Panc1 (cell line): ENCODE results near the gene TMEM141. TPM values are rescaled to one million over a fixed set of nuclear protein-coding genes. Genes with fewer than 3 reads are reported as not detected.
"Not testable (repeated sequence)": the region's sequence is repeated elsewhere in the genome, so short reads cannot be mapped to it uniquely, and the experiment has no call there.

Source experiments
- ATAC-seq: fragments of 200-7000 bp; cut with Tn5 transposase; 2 replicates; pipeline ENCODE4 v1.9.1; 2020; ENCODE audit warnings: mild to moderate bottlenecking, moderate library complexity
- BruUV-seq: library from RNA; stranded (reverse); fragments of 400-500 nt; replicated peaks from 2 replicates; lab custom pipeline; 2021; lab: Mats Ljungman, UMichigan
- CTCF ChIA-PET: fragments of 300-600 bp; sonication (Branson Sonifier 250); formaldehyde crosslinking; loops from one replicate; lab custom pipeline; 2022; ENCODE audit warnings: antibody characterized with exemption; lab: Charles Lee
- POLR2A ChIA-PET: fragments of 300-600 bp; sonication (Branson Sonifier 250); formaldehyde crosslinking; loops from one replicate; lab custom pipeline; 2022; ENCODE audit warnings: antibody characterized with exemption; lab: Charles Lee
- DNase-seq: peaks from one replicate; pipeline ENCODE4 v3.0.0-alpha.2; 2010; ENCODE audit warnings: low read depth, low spot score
- H3K27ac ChIP-seq: 2 replicates; pipeline ENCODE4 v1.5.1; 2011; ENCODE audit warnings: mild to moderate bottlenecking, low read length, inconsistent platforms
- H3K27me3 ChIP-seq: fragments of 200-500 bp; sonication (Bioruptor generic); 2 replicates; pipeline ENCODE4 v1.6.0; 2014; ENCODE audit warnings: low read length, inconsistent platforms; ENCODE audit not compliant: control insufficient read depth, insufficient read depth
- H3K36me3 ChIP-seq: fragments of 200-500 bp; sonication (Bioruptor generic); 2 replicates; pipeline ENCODE4 v1.5.1; 2014; ENCODE audit warnings: inconsistent platforms, mild to moderate bottlenecking, low read length, moderate library complexity; ENCODE audit not compliant: control insufficient read depth, insufficient read depth
- H3K4me1 ChIP-seq: 2 replicates; pipeline ENCODE4 v1.5.1; 2011; ENCODE audit warnings: inconsistent platforms, mild to moderate bottlenecking, low read length, moderate library complexity; ENCODE audit not compliant: control insufficient read depth, insufficient read depth
- H3K4me3 ChIP-seq, 2 experiments: 2 replicates each; pipeline ENCODE4 v1.5.1; 2011 to 2012; ENCODE audit warnings: low read depth in 2 of 2, low read length in 2 of 2, mild to moderate bottlenecking in 2 of 2, inconsistent platforms in 1 of 2, moderate library complexity in 1 of 2
- H3K9me3 ChIP-seq: fragments of 200-500 bp; sonication (Bioruptor generic); 2 replicates; pipeline ENCODE4 v1.5.1; 2014; ENCODE audit warnings: low read depth, mild to moderate bottlenecking, inconsistent platforms, low read length, moderate library complexity; ENCODE audit not compliant: control insufficient read depth, insufficient read depth
- POLR2AphosphoS5 ChIP-seq: IDR thresholded peaks from 2 replicates; pipeline ENCODE4 v1.6.1; 2012; ENCODE audit warnings: mild to moderate bottlenecking, low read depth, low read length, moderate library complexity
- SIN3A ChIP-seq: IDR thresholded peaks from 2 replicates; pipeline ENCODE4 v1.6.1; 2012; ENCODE audit warnings: low read depth, mild to moderate bottlenecking, low read length, moderate library complexity, borderline replicate concordance; ENCODE audit not compliant: insufficient read depth
- TCF7L2 ChIP-seq: IDR thresholded peaks from 2 replicates; pipeline ENCODE4 v1.6.1; 2011; ENCODE audit warnings: mild to moderate bottlenecking, low read depth, low read length, inconsistent platforms
- in situ Hi-C: cut with HindIII; loops from 2 replicates; pipeline ENCODE4 v1.10.0; 2016; ENCODE audit warnings: low sequenced_read_pairs, low pct_unique_long_range_greater_than_20kb
- intact Hi-C: fragments of 100-400 bp; cut with micrococcal nuclease; formaldehyde crosslinking; loops from one replicate; pipeline ENCODE4 v1.10.0; 2022; ENCODE audit not compliant: unreplicated experiment
- total RNA-seq: library from RNA; stranded (reverse); gene quantifications from one replicate; pipeline ENCODE4 v1.2.1, GENCODE V29; 2021; ENCODE audit not compliant: unreplicated experiment
- TF ChIP-seq, protein P1 (sequence below), 2 experiments: IDR thresholded peaks; 2 replicates each; pipeline ENCODE4 v1.6.1; 2011 to 2012; ENCODE audit warnings: low read depth in 2 of 2, control low read depth in 1 of 2, low read length in 1 of 2, mild to moderate bottlenecking in 1 of 2, moderate library complexity in 1 of 2; ENCODE audit not compliant: insufficient read depth in 1 of 2
- TF ChIP-seq, protein P2 (sequence below): fragments of 450-650 bp; IDR thresholded peaks from 2 replicates; pipeline ENCODE4 v1.5.1; 2017; ENCODE audit warnings: mild to moderate bottlenecking

The TMEM141 gene
- total RNA-seq, 1 experiment from 2014 or later, result 53.5 TPM

DNA sequence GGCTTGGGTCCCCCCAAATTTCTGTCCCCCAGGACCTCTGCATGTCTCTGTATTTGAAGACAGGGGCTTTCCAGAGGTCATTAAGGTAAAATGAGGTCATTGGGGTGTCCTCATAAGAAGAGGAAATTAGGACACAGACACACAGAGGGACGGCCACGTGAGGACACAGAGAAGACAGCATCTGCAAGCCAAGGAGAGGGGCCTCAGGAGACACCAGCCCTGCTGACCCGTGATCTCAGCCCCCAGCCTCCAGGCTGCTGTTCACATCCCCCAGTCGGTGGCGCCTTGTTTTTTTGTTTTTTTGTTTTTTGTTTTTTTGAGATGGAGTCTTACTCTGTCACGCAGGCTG lies 3.8 kb downstream of the TMEM141 start:
- intact Hi-C loops, result no loop called here
- DNase-seq, result no peak
- peaks cover 14% of the 10 kb centered on the region for H3K4me1 ChIP-seq
- H3K27ac ChIP-seq, result no peak overlapping the region
- no peak for ATAC-seq
- H3K9me3 ChIP-seq, result no peaks in the 10 kb centered on the region
- no TSS peak for BruUV-seq
- ChIA-PET CTCF (no interaction called here), POLR2A (no interaction called here)
- no peaks in the 10 kb centered on the region for H3K27me3 ChIP-seq
- H3K36me3 ChIP-seq, result no peaks in the 10 kb centered on the region; the same call in 1 of the 2 replicates
- H3K4me3 ChIP-seq, result no peak overlapping the region
- in situ Hi-C loops, result no loop called here
- no peak for TF ChIP-seq POLR2AphosphoS5
- TF ChIP-seq SIN3A, result no peak
- TF ChIP-seq TCF7L2, result no peak
- TF ChIP-seq, protein P1, sequence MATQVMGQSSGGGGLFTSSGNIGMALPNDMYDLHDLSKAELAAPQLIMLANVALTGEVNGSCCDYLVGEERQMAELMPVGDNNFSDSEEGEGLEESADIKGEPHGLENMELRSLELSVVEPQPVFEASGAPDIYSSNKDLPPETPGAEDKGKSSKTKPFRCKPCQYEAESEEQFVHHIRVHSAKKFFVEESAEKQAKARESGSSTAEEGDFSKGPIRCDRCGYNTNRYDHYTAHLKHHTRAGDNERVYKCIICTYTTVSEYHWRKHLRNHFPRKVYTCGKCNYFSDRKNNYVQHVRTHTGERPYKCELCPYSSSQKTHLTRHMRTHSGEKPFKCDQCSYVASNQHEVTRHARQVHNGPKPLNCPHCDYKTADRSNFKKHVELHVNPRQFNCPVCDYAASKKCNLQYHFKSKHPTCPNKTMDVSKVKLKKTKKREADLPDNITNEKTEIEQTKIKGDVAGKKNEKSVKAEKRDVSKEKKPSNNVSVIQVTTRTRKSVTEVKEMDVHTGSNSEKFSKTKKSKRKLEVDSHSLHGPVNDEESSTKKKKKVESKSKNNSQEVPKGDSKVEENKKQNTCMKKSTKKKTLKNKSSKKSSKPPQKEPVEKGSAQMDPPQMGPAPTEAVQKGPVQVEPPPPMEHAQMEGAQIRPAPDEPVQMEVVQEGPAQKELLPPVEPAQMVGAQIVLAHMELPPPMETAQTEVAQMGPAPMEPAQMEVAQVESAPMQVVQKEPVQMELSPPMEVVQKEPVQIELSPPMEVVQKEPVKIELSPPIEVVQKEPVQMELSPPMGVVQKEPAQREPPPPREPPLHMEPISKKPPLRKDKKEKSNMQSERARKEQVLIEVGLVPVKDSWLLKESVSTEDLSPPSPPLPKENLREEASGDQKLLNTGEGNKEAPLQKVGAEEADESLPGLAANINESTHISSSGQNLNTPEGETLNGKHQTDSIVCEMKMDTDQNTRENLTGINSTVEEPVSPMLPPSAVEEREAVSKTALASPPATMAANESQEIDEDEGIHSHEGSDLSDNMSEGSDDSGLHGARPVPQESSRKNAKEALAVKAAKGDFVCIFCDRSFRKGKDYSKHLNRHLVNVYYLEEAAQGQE (IDR thresholded peaks at IDR 0.05; ENCODE audit: insufficient read depth in 1 of 2, low read depth in 2 of 2, low read length in 1 of 2), result no peak
- TF ChIP-seq, protein P2, sequence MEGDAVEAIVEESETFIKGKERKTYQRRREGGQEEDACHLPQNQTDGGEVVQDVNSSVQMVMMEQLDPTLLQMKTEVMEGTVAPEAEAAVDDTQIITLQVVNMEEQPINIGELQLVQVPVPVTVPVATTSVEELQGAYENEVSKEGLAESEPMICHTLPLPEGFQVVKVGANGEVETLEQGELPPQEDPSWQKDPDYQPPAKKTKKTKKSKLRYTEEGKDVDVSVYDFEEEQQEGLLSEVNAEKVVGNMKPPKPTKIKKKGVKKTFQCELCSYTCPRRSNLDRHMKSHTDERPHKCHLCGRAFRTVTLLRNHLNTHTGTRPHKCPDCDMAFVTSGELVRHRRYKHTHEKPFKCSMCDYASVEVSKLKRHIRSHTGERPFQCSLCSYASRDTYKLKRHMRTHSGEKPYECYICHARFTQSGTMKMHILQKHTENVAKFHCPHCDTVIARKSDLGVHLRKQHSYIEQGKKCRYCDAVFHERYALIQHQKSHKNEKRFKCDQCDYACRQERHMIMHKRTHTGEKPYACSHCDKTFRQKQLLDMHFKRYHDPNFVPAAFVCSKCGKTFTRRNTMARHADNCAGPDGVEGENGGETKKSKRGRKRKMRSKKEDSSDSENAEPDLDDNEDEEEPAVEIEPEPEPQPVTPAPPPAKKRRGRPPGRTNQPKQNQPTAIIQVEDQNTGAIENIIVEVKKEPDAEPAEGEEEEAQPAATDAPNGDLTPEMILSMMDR, result no peak

DNA sequence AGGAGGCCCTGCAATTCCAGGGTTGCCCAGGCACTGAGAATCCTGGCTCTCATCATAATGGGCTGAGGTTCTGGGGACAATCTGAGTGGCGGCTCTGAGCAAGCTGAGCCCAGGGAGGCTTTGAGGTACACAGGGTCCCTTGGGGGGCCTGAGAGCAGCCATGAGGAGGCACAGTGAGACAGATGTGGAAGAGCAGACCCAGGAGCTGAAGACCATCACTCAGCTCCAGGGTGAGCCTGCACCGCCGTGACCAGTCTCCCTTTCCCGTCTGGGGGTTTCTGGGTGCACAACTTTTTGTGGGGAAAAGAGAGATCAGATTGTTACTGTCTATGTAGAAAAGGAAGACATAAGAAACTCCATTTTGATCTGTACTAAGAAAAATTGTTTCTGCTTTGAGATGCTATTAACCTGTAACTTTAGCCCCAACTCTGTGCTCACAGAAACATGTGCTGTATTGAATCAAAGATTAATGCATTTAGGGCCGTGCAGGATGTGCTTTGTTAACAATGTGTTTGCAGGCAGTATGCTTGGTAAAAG lies 5.2 kb downstream of the TMEM141 start, which contains the start of gene CCDC183:
Gene CCDC183, plus strand, starts transcription at position 101 of the 537 bp plus-strand sequence. Its CDS starts 60 bp downstream, at position 161.
- ATAC-seq, result no peak
- no peaks in the 10 kb centered on the region for H3K9me3 ChIP-seq
- ChIA-PET CTCF (no interaction called here), POLR2A (no interaction called here)
- H3K4me3 ChIP-seq, result no peak within 1 kb of the TSS
- peaks cover 8% of the 10 kb centered on the region for H3K4me1 ChIP-seq
- no peak within 1 kb of the TSS for H3K27ac ChIP-seq
- no peaks in the 10 kb centered on the region for H3K27me3 ChIP-seq
- no peaks in the 10 kb centered on the region; the same call in 1 of the 2 replicates for H3K36me3 ChIP-seq
- TF ChIP-seq, protein P1 (IDR thresholded peaks at IDR 0.05; ENCODE audit: insufficient read depth in 1 of 2, low read depth in 2 of 2, low read length in 1 of 2), result no peak
- TF ChIP-seq TCF7L2 (no peak), POLR2AphosphoS5 (no peak), SIN3A (no peak)
- TF ChIP-seq, protein P2, result no peak
- DNase-seq, result no peak
- in situ Hi-C loops, result no loop called here
- BruUV-seq, result no TSS peak
- intact Hi-C loops, result no loop called here

DNA sequence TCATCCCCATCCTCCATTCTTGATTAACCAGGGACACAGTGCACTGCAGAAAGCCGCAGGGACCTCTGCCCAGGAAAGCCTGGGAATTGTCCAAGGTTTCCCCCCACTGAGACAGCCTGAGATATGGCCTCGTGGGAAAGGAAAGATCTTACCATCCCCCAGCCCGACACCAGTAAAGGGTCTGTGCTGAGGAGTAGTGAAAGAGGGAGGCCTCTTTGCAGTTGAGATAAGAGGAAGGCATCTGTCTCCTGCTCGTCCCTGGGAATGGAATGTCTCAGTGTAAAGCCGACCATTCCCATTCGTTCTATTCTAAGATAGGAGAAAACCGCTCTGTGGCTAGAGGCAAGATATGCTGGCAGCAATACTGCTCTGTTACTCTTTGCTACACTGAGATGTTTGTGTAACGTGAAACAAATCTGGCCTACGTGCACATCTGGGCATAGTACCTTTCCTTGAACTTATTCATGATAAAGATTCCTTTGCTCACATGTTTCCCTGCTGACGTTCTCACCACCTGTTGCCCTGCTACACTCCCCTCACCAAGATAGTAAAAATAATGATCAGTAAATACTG lies 5.7 kb downstream of the TMEM141 start:
- H3K4me1 ChIP-seq, H3K27me3 ChIP-seq, POLR2A ChIA-PET, BruUV-seq, in situ Hi-C loops, H3K4me3 ChIP-seq, H3K27ac ChIP-seq, ATAC-seq, H3K9me3 ChIP-seq, H3K36me3 ChIP-seq, DNase-seq, intact Hi-C loops: not testable (repeated sequence)
- CTCF ChIA-PET, result interaction anchor here (0.7 kb wide), 1 partner anchor 18 kb away, joined by 4 read pairs; no protein-coding TSS in a partner anchor
